A673 (cell line): ENCODE measurements around the gene NCKAP5. TPM values are rescaled to one million over a fixed set of nuclear protein-coding genes. Genes with fewer than 3 reads are reported as not detected.

ENCODE experiments used
- BruUV-seq: library from RNA; stranded (reverse); fragments of 400-500 nt; replicated peaks from 2 replicates; lab custom pipeline; 2021; lab: Mats Ljungman, UMichigan
- CTCF ChIA-PET: fragments of 300-600 bp; sonication (Branson Sonifier 250); formaldehyde crosslinking; loops from one replicate; lab custom pipeline; 2022; ENCODE audit warnings: antibody characterized with exemption; lab: Charles Lee
- POLR2A ChIA-PET: fragments of 300-600 bp; sonication (Branson Sonifier 250); formaldehyde crosslinking; loops from one replicate; lab custom pipeline; 2022; ENCODE audit warnings: antibody characterized with exemption; ENCODE audit not compliant: low non-redundant PET; lab: Charles Lee
- DNase-seq: peaks from one replicate; pipeline ENCODE4 v3.0.0-alpha.2; 2015; ENCODE audit warnings: low spot score
- H3K27ac ChIP-seq: fragments of 200-600 bp; sonication (generic); 2 replicates; pipeline ENCODE4 v1.5.1; 2016; ENCODE audit warnings: mixed run types, low read depth, mild to moderate bottlenecking, mixed read lengths, antibody characterized with exemption, low read length; ENCODE audit not compliant: poor library complexity, severe bottlenecking
- H3K27me3 ChIP-seq: fragments of 200-600 bp; sonication (generic); replicated peaks from 2 replicates; pipeline ENCODE4 v1.6.1; 2017; ENCODE audit warnings: mixed run types, low read depth, mild to moderate bottlenecking, mixed read lengths, antibody characterized with exemption, low read length; ENCODE audit not compliant: insufficient read depth, poor library complexity
- H3K36me3 ChIP-seq: fragments of 200-600 bp; sonication (generic); 2 replicates; pipeline ENCODE4 v1.6.1; 2016; ENCODE audit warnings: mixed run types, mild to moderate bottlenecking, mixed read lengths, antibody characterized with exemption, low read length; ENCODE audit not compliant: insufficient read depth, poor library complexity, severe bottlenecking
- H3K4me1 ChIP-seq: fragments of 200-600 bp; sonication (generic); 2 replicates; pipeline ENCODE4 v1.6.1; 2017; ENCODE audit warnings: mixed run types, mild to moderate bottlenecking, mixed read lengths, antibody characterized with exemption, low read length; ENCODE audit not compliant: insufficient read depth, poor library complexity, severe bottlenecking
- H3K4me3 ChIP-seq: fragments of 200-600 bp; sonication (generic); 2 replicates; pipeline ENCODE4 v1.5.1; 2016; ENCODE audit warnings: low read depth, mixed run types, mild to moderate bottlenecking, mixed read lengths, low read length; ENCODE audit not compliant: poor library complexity, severe bottlenecking
- H3K9me3 ChIP-seq: fragments of 200-600 bp; sonication (generic); 2 replicates; pipeline ENCODE4 v1.6.1; 2016; ENCODE audit warnings: mixed run types, low read depth, mild to moderate bottlenecking, mixed read lengths, antibody characterized with exemption, low read length; ENCODE audit not compliant: poor library complexity, severe bottlenecking
- EZH2 ChIP-seq: fragments of 200-600 bp; sonication (generic); IDR thresholded peaks from 2 replicates; pipeline ENCODE4 v1.6.1; 2017; ENCODE audit warnings: borderline replicate concordance, low read depth, mild to moderate bottlenecking, mixed read lengths, antibody characterized with exemption, low read length; ENCODE audit not compliant: poor library complexity, severe bottlenecking
- intact Hi-C: fragments of 100-400 bp; cut with micrococcal nuclease; formaldehyde crosslinking; loops from one replicate; pipeline ENCODE4 v1.10.0; 2022; ENCODE audit not compliant: unreplicated experiment
- total RNA-seq: library from RNA; stranded (reverse); gene quantifications from 2 replicates; pipeline ENCODE4 v1.2.3, GENCODE V29; 2021
- TF ChIP-seq, protein P1 (sequence below): fragments of 300-800, 200-600 bp; sonication (generic); conservative IDR thresholded peaks from 2 replicates; pipeline ENCODE4 v1.5.1; 2017; ENCODE audit warnings: low read depth, mild to moderate bottlenecking, antibody characterized with exemption, low read length, moderate library complexity, mixed read lengths

NCKAP5 gene
- total RNA-seq, 1 experiment from 2014 or later = 26.6 TPM

DNA sequence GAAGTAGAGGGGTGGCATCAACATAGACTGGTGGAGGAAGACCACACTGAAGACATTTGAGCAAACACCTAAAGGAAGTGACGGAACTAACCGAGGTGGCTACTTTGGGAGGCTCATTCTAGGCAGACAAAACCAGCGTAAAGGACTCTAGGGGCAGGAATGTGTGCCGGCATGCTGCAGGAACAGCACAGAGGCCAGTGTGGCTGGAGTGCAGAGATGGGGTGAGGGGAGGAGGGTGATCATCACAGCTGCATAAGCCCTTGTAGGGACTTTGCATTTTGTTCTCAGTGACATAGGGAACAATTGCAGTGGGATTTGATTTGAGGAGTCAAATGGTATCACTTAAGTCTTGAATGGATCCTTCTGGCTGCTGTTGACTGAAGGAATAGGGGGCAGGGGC, 253.5 kb downstream of the NCKAP5 start:
- no peak overlapping the region for H3K4me3 ChIP-seq
- H3K36me3 ChIP-seq = no peaks in the 10 kb centered on the region
- CTCF ChIA-PET = no interaction called here
- BruUV-seq = no TSS peak
- POLR2A ChIA-PET = no interaction called here
- no peaks in the 10 kb centered on the region for H3K27me3 ChIP-seq
- TF ChIP-seq EZH2 = no peak
- TF ChIP-seq, protein P1, sequence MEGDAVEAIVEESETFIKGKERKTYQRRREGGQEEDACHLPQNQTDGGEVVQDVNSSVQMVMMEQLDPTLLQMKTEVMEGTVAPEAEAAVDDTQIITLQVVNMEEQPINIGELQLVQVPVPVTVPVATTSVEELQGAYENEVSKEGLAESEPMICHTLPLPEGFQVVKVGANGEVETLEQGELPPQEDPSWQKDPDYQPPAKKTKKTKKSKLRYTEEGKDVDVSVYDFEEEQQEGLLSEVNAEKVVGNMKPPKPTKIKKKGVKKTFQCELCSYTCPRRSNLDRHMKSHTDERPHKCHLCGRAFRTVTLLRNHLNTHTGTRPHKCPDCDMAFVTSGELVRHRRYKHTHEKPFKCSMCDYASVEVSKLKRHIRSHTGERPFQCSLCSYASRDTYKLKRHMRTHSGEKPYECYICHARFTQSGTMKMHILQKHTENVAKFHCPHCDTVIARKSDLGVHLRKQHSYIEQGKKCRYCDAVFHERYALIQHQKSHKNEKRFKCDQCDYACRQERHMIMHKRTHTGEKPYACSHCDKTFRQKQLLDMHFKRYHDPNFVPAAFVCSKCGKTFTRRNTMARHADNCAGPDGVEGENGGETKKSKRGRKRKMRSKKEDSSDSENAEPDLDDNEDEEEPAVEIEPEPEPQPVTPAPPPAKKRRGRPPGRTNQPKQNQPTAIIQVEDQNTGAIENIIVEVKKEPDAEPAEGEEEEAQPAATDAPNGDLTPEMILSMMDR = no peak
- no peak for DNase-seq
- peaks cover 12% of the 10 kb centered on the region for H3K4me1 ChIP-seq
- no peaks in the 10 kb centered on the region for H3K9me3 ChIP-seq
- intact Hi-C loops = no loop called here
- no peak overlapping the region for H3K27ac ChIP-seq

DNA sequence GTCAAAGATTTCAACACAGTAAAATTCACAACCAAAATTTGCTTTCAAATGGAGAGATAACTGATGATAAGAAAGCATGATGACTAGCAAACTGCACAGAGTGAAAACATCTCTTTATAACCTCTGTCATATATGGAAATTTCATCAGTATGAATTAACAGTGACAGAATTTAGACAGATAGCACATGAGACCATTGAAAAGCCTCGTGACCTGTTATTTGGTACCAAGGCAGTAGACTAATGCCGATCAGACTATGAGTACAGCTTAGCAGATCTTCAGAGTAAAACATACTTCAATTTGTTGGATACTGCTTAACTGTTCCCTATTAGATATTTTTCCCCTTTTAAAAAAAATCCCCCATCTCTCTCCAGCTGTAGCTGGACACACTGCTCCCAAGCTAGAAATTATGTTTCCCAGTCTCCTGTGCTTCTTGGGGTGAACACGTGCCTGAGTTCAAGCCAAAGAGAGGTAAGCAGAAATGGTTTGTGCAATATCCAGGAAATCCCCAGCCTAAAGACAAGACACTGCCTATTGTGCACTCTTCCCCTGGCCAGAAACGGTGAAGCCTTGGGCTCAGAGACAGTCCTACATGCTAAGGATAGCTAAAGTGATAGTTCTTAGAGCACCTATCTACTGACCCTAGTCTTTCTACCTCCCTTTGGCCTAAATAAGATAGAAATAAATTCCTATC, 256.1 kb downstream of the NCKAP5 start:
- TF ChIP-seq, protein P1 = no peak
- Histone ChIP-seq H3K9me3 (no peaks in the 10 kb centered on the region), H3K4me3 (no peak overlapping the region), H3K36me3 (no peaks in the 10 kb centered on the region), H3K27ac (no peak overlapping the region), H3K27me3 (no peaks in the 10 kb centered on the region), H3K4me1 (peaks cover 21% of the 10 kb centered on the region)
- DNase-seq = no peak
- ChIA-PET CTCF (no interaction called here), POLR2A (no interaction called here)
- BruUV-seq = no TSS peak
- intact Hi-C loops = no loop called here

DNA sequence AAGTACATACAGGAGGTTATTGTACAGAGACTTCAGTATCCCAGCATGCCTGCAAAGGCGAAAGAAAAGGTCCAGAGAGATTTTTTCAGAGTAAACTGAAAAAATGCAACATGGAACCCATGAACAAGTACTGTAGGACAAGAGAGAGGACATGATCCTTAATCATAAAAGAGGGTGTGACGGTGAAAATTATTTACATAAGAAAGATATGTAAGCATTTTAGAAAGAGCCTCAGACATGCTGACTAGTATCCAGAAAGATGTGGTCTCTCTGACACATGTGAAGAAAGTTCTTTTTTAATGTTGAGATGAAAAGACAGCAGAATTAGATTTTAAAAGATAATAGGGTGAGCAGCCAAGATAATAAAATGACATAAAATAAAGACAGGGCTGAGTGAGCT, 262.0 kb downstream of the NCKAP5 start:
- no peaks in the 10 kb centered on the region for H3K36me3 ChIP-seq
- no peak for DNase-seq
- intact Hi-C loops = no loop called here
- POLR2A ChIA-PET = no interaction called here
- H3K4me1 ChIP-seq = peaks cover 22% of the 10 kb centered on the region
- CTCF ChIA-PET = no interaction called here
- H3K27me3 ChIP-seq = no peaks in the 10 kb centered on the region
- TF ChIP-seq, protein P1 = no peak
- no peak for TF ChIP-seq EZH2
- H3K4me3 ChIP-seq = no peak overlapping the region
- H3K27ac ChIP-seq = no peak overlapping the region
- H3K9me3 ChIP-seq = no peaks in the 10 kb centered on the region
- no TSS peak for BruUV-seq
